GM18498 (cell line): Measurements from ENCODE around the gene SPAG4.

Experiments used
- ATAC-seq: cut with Tn5 transposase; IDR thresholded peaks from one replicate; pipeline ENCODE4 v1.9.1; 2021; ENCODE audit warnings: mild to moderate bottlenecking, moderate library complexity; ENCODE audit not compliant: unreplicated experiment

The SPAG4 gene

GRCh38 chr20:35652641-35653429 lies 37.2 kb downstream of the SPAG4 start:
- no peak for ATAC-seq

DNA sequence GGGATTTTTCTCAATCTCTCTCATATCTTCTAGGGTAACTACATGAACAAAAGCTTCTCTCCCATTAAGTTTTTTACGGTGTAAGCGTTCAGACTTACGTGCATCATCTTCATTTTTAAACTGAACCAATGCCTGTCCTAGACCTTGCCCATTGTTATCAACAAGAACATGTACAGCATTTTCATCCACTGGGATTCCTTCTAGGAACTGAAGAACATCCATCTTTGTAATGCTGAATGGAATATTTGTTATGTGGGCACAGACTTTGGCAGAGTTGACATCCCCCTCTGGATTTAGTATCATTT lies 37.8 kb downstream of the SPAG4 start:
- ATAC-seq: no peak

- ATAC-seq: no peak
Measured at GRCh38 chr20:35653893-35654292, 38.3 kb downstream of the SPAG4 start.

- ATAC-seq: no peak
Measured at GRCh38 chr20:35654415-35654814, 38.8 kb downstream of the SPAG4 start.

DNA sequence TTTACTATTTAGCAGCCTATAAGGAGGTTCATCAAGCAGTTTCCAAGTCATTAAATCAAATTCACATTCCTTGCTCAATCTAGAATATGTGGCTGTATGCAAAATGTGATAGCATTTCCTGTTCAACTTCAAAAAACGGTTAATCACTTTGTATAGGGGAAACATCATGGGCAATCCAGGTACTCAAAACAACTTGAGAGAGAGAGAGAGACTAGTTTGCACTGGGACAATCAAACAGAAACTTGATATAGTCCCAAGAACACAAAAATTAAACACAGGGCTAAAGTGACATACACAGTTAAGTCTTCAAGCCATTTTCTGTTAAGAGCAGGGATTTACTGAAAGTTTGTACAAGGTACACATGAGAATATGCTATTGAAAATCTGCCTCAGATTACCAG lies 41.6 kb downstream of the SPAG4 start:
- no peak for ATAC-seq

DNA sequence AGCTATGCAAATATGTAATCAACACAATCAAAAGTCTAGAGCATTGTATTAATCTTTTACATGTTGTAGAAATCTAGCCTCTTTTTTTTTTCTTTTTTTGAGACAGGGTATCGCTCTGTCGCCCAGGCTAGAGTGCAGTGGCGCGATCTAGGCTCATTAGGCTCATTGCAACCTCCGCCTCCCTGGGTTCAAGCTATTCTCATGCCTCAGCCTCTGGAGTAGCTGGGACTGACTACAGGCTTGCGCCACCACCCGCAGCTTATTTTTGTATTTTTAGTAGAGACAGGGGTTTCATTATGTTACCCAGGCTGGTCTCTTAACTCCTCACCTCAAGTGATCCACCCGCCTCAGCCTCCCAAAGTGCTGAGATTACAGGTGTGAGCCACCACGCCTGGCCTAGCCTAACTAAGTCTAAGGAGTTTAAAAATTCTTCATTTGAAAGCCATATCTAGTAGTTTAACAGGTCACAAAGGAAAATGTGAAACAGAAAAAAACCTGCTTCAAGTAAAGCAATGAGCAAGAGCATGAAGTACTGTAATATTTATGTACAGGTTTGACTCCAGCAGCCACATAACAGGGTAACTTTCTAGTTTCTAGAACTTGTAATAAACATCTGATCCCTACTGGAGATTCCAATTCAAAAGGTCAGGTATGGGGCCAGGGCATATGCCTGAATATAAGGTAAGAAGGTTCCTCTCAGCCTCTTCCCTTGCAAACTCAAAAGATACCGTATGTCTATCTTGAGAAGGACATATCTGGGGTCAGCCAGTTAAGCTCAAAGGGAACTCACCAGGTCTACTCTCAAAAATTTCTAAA lies 44.7 kb downstream of the SPAG4 start:
- ATAC-seq: no peak

DNA sequence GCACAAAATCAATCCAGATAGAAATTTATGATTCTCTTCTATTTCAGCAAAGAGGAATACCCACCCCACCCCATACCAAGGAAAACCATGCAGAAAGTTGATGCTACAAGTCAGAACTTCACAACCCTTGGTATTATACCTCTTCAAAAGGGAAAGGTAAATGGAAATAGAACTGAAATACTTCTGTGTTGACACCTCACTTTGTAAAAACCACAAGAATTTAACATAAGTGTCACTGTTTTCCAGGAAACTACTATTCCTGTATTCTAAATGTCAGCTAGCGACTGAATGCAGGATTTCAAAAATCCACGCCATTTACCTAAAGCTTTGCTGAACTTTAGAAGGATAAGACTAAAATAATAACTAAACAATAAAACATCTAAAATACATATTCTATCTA lies 45.4 kb downstream of the SPAG4 start:
- ATAC-seq: no peak

- ATAC-seq: no peak
Measured at GRCh38 chr20:35661908-35662307, 46.3 kb downstream of the SPAG4 start.

DNA sequence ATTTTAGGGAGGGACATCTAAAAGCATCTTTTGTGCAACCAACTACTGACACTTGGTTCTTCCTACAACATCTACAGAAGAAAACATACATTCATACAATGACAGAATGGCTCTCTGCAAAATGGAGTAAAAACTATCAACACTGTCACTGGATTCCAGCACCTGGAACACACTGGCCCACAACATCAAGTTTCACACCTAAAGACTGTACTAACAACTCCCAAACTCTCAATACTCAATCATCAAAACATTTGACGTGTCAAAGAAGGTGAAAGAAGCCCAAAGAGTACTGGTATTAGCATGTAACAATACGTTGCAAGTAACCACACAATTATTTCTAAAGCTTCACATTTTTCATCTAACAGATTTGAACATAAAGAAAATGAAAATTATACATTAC lies 46.9 kb downstream of the SPAG4 start:
- ATAC-seq: no peak

GRCh38 chr20:35663516-35664465 lies 48.2 kb downstream of the SPAG4 start:
- peak; percentile 43 for ATAC-seq

GRCh38 chr20:35664466-35665206 lies 49.0 kb downstream of the SPAG4 start, which contains the start of the genes CPNE1 and RBM12:
CPNE1 (minus strand) TSS chr20:35664900; CDS start chr20:35632923, 31,977 bp downstream.
RBM12 (minus strand) TSS chr20:35664900; CDS start chr20:35655322, 9,578 bp downstream.
- peak; percentile 70 for ATAC-seq

DNA sequence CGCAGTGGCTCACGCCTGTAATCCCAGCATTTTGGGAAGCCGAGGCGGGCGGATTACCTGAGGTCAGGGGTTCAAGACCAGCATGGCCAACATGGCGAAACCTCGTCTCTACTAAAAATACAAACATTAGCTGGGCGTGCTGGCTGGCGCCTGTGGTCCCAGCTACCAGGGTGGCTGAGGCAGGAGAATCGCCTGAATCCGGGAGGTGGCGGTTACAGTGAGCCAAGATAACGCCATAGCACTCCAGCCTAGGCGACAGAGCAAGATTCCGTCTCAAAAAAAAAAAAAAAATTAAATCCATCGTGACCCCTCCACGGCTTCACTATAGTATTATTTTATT lies 50.3 kb downstream of the SPAG4 start:
- ATAC-seq: no peak

GRCh38 chr20:35669221-35669620 lies 53.6 kb downstream of the SPAG4 start:
- no peak for ATAC-seq

GRCh38 chr20:35669681-35670080 lies 54.1 kb downstream of the SPAG4 start:
- no peak for ATAC-seq
